ENCODE measurements around the gene NEURL1.
"Not testable (repeated sequence)": the region's sequence is repeated elsewhere in the genome, so short reads cannot be mapped to it uniquely, and the experiment has no call there.

The NEURL1 gene

GRCh38 chr10:103590744-103591291, 97.3 kb downstream of the NEURL1 start:
- DNase-seq, result no peak

DNA sequence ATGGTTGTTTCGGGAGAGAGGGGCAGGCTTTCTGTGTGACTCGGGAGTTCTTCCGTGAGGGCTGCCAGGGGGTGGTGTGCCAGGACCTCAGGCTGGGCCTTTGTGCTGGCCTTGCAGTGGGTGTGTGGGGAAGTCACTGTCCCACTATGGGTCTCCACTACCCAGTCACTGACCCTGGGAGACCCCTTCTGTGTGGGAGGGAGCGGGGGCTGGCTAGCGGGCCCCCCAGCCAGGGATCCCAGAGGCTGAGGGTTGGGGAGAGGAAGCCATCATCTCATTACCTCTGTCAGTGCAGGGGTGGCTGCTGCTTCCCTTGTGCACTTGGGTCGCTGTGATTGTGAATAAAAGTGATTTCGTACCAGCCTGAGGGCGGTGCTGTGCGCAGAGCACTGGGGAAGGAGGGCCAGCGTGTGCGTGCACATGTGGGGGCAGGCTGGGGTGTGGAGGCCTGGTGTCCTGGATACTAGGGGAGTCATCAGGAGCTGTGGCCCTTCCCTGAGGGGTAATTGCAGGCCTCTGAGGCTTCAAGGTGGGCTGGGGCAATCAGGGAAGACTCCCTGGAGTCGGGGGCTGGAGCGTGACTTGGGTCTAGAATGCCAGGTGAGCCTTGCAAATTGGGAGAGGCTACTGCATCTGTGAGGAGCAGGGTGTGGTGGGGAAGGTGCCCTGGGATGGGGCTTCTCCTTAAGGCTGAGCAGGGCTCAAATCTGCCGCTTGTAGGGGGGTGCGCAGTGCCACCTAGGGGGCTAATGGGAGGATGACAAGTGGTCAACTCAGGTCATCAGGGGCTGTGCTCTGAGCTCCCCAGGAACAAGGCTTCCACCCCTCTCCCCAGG, 98.9 kb downstream of the NEURL1 start:
- DNase-seq, result peak; percentile 69

DNA sequence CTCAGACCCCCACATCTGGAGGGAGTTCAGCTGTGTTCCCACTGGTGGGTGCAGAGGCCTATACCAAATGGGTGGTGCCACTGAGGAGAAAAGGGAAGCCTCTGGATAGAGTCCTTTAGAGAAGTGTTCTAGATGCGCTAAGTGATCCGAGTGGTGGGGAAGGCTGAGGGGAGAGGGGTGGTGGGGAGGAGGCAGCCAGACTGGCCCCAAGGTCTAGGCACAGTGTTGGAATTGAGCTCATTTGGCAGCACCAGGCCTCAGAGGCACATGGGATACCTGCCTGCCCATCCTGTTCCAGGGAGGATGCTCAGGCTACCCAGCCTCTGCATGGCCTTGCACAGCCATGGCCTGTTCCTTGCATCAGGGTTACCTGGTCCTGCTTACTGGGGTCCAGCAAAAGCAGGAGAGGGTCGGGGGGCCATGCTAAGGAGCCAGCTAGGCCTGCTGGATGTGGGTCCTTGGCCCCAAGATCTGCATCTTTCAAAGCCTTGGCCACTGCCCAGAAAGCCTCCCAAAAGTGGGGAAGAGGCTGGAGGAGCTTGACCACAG, 99.6 kb downstream of the NEURL1 start:
- DNase-seq, result no peak

GRCh38 chr10:103595933-103596726, 102.6 kb downstream of the NEURL1 start:
- no peak for DNase-seq

DNA sequence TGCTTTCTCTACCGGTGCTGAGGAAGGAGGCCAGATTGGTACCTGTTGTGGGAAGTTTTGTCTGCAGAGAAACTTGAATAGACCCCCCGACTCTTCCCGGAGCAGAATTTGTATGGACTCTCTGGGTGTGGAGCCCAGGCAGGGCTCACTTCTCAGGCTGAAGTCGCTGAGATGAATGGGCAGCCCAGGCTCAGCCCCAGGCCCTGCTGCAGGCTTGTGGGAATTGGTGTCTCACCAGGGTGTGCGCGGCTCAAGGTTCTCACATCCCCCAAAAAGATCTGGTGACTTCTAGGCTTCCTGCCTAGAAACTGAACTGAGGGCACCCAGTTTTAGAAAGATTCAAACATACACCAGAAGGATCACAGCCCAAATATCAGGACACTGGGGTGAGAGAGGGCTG, 103.5 kb downstream of the NEURL1 start:
- no peak for DNase-seq

GRCh38 chr10:103598654-103599115, 105.2 kb downstream of the NEURL1 start:
- peak; percentile 33 for DNase-seq

- DNase-seq, result no peak
These were observed 105.7 kb downstream of the NEURL1 start for GRCh38 chr10:103599211-103599610.

GRCh38 chr10:103599907-103600306, 106.4 kb downstream of the NEURL1 start:
- DNase-seq, result no peak

DNA sequence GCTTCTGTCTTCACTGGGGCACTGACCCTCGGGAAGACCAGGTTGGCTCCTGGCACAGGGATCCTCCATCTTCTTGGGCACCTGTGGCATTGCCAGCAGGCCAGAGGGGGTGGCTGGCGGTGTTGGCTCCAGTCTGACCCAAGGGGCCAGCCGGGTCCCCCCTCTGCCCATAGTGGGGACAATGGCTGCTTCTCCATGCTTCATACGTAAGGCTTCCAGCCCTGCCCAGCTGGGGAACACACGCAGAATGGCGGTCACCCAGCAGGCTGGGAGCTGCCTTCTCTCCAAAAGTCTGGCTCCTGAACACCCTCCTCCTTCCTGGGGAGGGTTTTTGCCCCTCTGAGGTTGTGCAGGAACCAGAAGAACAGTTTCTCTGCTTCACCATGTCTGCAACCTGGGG, 106.8 kb downstream of the NEURL1 start:
- DNase-seq, result no peak

DNA sequence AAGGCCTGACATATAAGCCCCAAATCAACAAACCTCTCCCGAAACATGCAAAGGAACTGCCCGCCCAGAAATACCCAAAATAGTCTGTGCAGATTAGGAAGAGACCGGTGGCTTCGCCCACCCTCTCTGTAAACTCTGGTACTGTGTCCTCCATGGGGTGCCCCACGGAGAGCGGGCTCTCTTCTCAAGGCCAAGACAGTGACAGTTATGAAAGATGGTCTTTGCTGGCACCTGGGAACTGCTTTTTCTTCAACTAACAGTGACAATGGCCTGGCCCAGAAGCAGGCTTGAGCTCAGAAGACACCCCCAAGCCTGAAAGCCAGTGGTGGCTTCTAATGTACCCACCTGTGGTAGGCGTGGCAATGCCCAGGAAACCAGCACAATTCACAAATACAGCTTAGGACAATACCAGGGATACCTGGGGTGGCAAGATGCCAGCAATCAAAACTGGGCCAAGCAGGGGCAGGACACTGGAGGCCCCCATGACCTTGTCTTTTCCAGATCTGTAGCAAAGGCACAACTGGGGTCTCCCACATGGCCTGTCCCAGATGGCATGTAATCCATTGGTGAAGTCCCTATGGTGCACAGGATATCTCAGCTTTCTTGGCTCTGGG, 107.6 kb downstream of the NEURL1 start:
- DNase-seq, result no peak

- no peak for DNase-seq
These were observed 108.7 kb downstream of the NEURL1 start for GRCh38 chr10:103602028-103602851.

GRCh38 chr10:103602852-103603155, 109.3 kb downstream of the NEURL1 start:
- DNase-seq, result no peak

DNA sequence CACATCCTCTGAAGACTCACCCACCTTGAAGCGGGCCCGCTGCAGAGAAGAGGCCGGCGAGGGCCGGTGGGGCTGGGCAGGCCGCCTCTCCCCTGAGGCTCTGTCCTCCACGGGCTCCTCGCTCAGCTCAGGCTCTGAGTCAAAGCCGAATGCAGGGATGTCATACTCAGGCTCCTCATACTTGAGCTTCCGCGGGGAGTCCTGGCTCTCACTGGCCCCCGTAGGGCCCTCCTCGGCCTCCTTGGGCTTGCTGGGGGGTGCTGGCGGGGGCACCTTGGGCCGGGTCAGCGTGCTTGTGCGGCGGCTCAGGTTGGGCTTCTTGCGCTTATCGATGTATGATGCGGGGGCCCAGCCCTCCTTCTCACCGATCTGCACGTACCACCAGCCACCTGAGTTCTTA, 109.9 kb downstream of the NEURL1 start:
- DNase-seq, result no peak

- DNase-seq, result peak; percentile 61
These were observed 112.0 kb downstream of the NEURL1 start for GRCh38 chr10:103605359-103606096.

- not testable (repeated sequence) for DNase-seq
These were observed 112.6 kb downstream of the NEURL1 start for GRCh38 chr10:103606097-103606438.

DNA sequence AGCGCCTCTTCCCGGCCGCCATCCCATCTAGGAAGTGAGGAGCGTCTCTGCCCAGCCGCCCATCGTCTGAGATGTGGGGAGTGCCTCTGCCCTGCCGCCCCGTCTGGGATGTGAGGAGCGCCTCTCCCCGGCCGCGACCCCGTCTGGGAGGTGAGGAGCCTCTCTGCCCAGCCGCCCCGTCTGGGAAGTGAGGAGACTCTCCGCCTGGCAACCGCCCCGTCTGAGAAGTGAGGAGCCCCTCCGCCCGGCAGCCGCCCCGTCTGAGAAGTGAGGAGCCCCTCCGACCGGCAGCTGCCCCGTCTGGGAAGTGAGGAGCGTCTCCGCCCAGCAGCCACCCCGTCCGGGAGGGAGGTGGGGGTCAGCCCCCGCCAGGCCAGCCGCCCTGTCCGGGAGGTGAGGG, 113.5 kb downstream of the NEURL1 start:
- DNase-seq, result not testable (repeated sequence)

DNA sequence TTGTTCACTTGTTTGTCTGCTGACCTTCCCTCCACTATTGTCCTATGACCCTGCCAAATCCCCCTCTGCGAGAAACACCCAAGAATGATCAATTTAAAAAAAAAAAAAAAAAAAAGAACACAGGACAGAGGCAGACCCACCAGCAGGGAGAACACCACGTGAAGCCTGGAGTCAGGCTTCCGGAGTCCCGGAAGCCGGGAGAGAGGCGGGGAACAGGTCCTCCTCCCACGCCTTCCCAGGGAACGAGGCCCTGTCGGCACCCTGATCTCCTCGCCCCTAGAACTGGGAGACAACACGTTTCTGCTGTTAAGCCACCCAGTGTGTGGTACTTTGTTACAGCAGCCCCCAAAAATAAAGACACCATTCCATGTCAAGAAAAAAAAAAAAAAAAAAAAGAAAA, 114.6 kb downstream of the NEURL1 start:
- not testable (repeated sequence) for DNase-seq

- no peak for DNase-seq
These were observed 116.0 kb downstream of the NEURL1 start for GRCh38 chr10:103609231-103610082.

- DNase-seq, result no peak
These were observed 116.6 kb downstream of the NEURL1 start for GRCh38 chr10:103610083-103610472.

GRCh38 chr10:103610921-103611511, 117.5 kb downstream of the NEURL1 start:
- no peak for DNase-seq

Measured in activated CD4-positive, alpha-beta T cell treated with anti-CD3 and anti-CD28 coated beads for 48 hours (primary cell).